DMS53 (cell line): ENCODE measurements around the gene RNF10.
"Not testable (repeated sequence)": the region's sequence is repeated elsewhere in the genome, so short reads cannot be mapped to it uniquely, and the experiment has no call there.

Experiments used
- DNase-seq: peaks from one replicate; lab custom pipeline; 2025; lab: John Stamatoyannopoulos, UW

The RNF10 gene

GRCh38 chr12:120617193-120617592 is 83.0 kb downstream of the RNF10 start:
- not testable (repeated sequence) for DNase-seq

- DNase-seq, result not testable (repeated sequence)
Observed at GRCh38 chr12:120617767-120618166, 83.6 kb downstream of the RNF10 start.

GRCh38 chr12:120618954-120619615 is 84.9 kb downstream of the RNF10 start:
- DNase-seq, result no peak

- DNase-seq, result peak; percentile 40
Observed at GRCh38 chr12:120620624-120621023, 86.5 kb downstream of the RNF10 start.

GRCh38 chr12:120625557-120626419 is 91.6 kb downstream of the RNF10 start:
- peak; percentile 75 for DNase-seq
